Stimulated activated effector memory CD8-positive, alpha-beta T cell treated with anti-CD3 and anti-CD28 coated beads, Interleukin-12 subunit alpha, Interleukin-12 subunit beta, amount 100 ng/mL, for 72 hours (primary cell): Measurements from ENCODE around the gene TMEM106C.

Experiments used
- ATAC-seq: fragments of 150-1000 bp; cut with Tn5 transposase; 2 replicates; pipeline ENCODE4 v1.10.0; 2021
- DNase-seq, 2 donors: peaks; one replicate each; pipeline ENCODE4 v3.0.0; 2021 to 2022; ENCODE audit warnings: low spot score in 2 of 2
- H3K27ac Mint-ChIP-seq: one replicate; pipeline ENCODE4 v1.8.0; 2022; ENCODE audit warnings: mild to moderate bottlenecking, mixed read lengths
- H3K36me3 Mint-ChIP-seq: one replicate; pipeline ENCODE4 v1.8.0; 2022; ENCODE audit warnings: mild to moderate bottlenecking, mixed read lengths
- H3K4me1 Mint-ChIP-seq: one replicate; pipeline ENCODE4 v1.8.0; 2022; ENCODE audit warnings: mixed read lengths
- H3K4me3 Mint-ChIP-seq: one replicate; pipeline ENCODE4 v1.8.0; 2022; ENCODE audit warnings: mild to moderate bottlenecking, mixed read lengths
- H3K9me3 Mint-ChIP-seq: one replicate; pipeline ENCODE4 v1.8.0; 2022; ENCODE audit warnings: mixed read lengths

The TMEM106C gene

DNA sequence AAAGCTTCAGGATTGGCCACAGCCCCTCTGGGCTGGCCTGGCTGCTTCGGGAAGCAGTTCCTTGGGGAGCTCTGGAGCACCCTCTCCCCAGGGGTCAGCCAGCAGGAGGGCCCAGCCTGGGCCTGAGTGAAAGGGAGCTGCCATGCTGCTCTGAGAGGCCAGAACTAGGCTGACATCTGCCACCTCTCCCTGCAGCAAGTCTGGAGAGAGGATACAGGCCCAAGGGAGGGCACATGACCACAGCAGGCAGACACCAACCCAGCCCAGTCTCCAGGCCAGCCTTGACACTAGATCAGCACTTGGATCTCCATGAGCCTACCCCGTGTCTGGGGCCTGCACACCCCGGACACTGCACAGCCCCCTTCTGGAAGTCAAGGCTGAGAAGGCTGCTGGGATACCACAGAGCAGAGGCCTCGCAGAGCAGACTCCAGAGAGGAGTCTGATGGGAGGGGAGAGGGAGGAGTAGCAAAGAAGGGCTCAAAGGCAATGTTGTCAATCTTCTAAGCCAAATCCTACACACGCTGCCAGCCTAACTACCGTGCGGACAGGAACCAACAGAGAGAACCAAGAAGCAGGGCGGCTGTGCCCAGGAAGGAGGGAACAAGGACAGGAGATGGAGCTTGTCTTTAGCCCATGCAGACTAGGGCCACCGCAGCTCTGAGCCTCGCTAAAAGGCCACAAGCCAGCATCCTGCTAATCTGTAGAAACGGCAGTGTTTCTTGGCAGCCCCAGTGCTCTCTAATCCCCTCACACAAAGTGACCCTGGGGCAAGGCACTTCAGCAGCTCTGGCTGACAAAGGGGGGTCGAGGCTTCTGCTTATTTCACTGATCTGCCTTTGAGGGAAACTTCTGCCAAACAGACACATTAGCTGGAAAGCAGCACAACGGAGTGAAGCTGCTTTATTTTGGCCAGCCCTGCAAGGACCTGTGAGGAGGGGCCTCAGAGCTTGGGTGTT, 28.0 kb downstream of the TMEM106C start:
- H3K4me3 Mint-ChIP-seq = no peak overlapping the region

DNA sequence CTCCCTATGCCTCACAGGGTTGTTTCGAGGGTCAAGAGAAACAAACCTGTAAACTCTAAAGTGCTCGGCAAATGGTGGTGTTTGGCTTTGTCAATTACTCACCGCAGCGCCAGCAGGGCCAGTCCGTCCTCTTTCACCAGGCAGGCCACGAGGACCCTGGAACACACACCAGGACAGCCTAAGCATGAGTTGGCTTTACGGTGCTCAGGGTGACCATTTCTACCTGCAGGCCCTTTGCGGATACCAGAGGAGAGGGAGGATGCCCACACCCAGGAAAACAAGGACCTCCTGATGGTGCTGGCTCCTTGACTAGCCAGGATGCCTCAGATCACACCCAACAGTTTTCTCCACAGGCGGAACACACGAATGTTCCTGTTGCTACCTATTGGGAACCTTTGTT, 29.4 kb downstream of the TMEM106C start:
- no peaks in the 10 kb centered on the region for H3K9me3 Mint-ChIP-seq

More for the DNA sequence above, 28.0 kb downstream of the TMEM106C start:
- DNase-seq (no peak), ATAC-seq (no peak)
- no peaks in the 10 kb centered on the region for H3K9me3 Mint-ChIP-seq
- H3K27ac Mint-ChIP-seq = no peak overlapping the region
- H3K36me3 Mint-ChIP-seq = no peaks in the 10 kb centered on the region
- peaks cover 27% of the 10 kb centered on the region for H3K4me1 Mint-ChIP-seq

DNA sequence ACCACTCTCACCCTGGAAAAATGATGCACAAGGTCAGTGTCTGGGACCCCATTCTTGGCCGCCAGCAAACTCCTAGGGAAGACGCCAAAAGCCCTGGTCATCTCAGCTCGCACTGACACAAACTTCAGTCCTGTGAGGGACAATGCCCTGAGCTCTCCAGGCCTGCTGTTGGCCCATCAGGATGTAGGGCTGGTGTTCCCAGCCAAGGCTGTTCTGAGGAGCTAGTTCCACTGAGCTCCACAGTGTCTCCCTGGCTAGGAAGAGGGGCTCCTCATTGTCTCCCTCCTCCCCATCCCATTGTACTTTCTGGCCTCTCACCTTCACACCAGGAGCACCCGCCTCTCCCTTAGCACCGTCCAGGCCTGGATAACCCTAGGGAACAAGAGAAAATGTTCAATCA, 30.1 kb downstream of the TMEM106C start:
- DNase-seq (no peak), ATAC-seq (no peak)
- H3K9me3 Mint-ChIP-seq = no peaks in the 10 kb centered on the region
- H3K27ac Mint-ChIP-seq = no peak overlapping the region
- no peak overlapping the region for H3K4me3 Mint-ChIP-seq
- H3K4me1 Mint-ChIP-seq = peaks cover 23% of the 10 kb centered on the region
- H3K36me3 Mint-ChIP-seq = no peaks in the 10 kb centered on the region

More for the DNA sequence above, 29.4 kb downstream of the TMEM106C start:
- DNase-seq = no peak
- H3K4me3 Mint-ChIP-seq = no peak overlapping the region
- no peak overlapping the region for H3K27ac Mint-ChIP-seq
- H3K36me3 Mint-ChIP-seq = no peaks in the 10 kb centered on the region
- ATAC-seq = no peak
- peaks cover 27% of the 10 kb centered on the region for H3K4me1 Mint-ChIP-seq

DNA sequence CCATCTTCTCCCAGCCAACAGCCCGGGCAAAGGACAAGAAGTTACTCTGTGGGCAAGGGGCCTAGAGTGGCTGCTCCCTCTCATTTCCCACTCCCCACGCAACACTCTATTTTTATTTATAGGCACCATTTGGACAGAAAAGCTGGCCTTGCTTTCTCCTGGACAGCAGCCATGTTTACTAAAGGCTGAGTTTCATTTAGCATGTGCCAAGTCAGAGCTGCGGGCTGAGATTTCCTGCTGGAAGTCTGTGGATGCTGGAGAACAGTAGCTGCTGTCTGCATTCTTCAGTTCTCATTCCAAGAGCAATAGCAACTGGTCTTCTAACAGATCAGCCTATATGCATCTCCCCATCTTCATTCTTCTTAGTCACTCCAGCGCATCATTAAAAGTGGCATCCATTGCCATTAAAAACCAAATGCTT, 32.6 kb downstream of the TMEM106C start:
- ATAC-seq (no peak), DNase-seq (no peak)
- Mint-ChIP-seq H3K4me3 (no peak overlapping the region), H3K36me3 (no peaks in the 10 kb centered on the region), H3K27ac (no peak overlapping the region), H3K9me3 (no peaks in the 10 kb centered on the region), H3K4me1 (peaks cover 3% of the 10 kb centered on the region)

DNA sequence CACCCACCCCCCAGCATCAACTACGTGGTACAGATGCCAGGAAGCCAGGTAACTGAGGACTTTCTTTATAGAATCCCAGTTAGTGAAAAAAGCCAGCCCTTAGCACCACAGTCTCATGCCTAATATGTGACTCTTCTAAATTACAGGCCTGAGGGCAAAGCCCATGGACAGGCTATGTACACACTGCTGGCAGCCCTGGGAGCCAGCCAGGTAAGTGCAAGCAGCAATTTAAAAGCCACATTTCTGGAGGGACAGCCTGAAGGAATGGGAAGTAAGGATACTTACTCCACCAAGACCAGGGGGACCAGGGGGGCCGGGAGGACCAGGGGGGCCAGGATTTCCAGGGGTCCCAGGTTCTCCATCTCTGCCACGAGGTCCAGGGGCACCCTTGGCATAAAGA, 33.9 kb downstream of the TMEM106C start:
- no peak for DNase-seq
- no peak overlapping the region for H3K27ac Mint-ChIP-seq
- ATAC-seq = no peak
- no peaks in the 10 kb centered on the region for H3K9me3 Mint-ChIP-seq
- peaks cover 16% of the 10 kb centered on the region for H3K4me1 Mint-ChIP-seq
- H3K4me3 Mint-ChIP-seq = no peak overlapping the region
- H3K36me3 Mint-ChIP-seq = no peaks in the 10 kb centered on the region

DNA sequence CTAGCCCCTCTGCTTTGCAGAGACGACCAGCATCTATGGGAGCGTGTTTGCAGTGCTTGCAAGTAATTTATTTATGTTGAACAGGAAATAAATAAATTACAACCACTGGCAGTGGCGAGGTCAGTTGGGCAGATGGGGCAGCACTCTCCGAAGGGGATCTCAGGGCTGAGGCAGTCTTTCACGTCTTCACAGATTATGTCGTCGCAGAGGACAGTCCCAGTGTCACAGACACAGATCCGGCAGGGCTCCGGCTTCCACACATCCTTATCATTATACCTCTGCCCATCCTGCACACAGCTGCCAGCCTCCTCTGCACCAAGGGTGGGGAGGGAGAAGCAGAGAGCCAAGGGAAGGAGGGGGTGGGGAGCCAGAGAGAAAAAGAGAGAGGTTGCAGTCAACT, 36.4 kb downstream of the TMEM106C start:
- DNase-seq = no peak
- Mint-ChIP-seq H3K27ac (no peak overlapping the region), H3K36me3 (no peaks in the 10 kb centered on the region), H3K4me1 (peaks cover 33% of the 10 kb centered on the region), H3K4me3 (no peak overlapping the region), H3K9me3 (no peaks in the 10 kb centered on the region)
- no peak for ATAC-seq

DNA sequence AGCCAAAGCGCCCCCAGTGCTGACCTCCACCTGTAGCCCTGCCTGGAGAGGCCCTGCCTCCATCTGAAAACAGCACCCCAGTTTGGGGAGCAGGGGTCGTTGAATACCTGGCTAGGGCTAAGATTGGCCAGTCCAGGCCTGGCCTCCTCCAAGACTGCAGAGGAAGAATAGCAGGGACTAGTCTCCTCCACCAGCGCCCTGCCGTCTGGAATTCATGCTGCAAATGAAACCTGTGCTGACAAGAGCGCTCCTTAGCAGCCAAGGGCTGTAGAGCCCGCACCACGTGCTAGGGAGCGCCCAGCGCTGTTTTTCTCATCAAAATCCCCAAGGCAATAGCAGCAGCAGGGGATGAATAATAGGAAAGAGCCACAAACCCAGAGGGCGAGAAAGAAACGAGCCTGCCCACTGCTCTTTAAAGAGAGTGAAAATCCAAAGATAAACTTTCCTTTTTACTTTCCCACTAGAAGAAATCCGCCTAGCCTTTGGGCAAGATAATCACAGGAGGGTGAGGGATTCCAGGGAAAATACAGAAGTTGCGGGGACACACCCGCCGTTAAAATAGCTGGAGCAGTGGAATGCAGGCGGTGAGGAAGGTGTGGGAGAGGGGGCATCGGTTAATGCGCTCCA, 37.6 kb downstream of the TMEM106C start:
- peak; percentile 6 for ATAC-seq
- Mint-ChIP-seq H3K4me3 (peak overlapping the region; percentile 85), H3K9me3 (no peaks in the 10 kb centered on the region)

DNA sequence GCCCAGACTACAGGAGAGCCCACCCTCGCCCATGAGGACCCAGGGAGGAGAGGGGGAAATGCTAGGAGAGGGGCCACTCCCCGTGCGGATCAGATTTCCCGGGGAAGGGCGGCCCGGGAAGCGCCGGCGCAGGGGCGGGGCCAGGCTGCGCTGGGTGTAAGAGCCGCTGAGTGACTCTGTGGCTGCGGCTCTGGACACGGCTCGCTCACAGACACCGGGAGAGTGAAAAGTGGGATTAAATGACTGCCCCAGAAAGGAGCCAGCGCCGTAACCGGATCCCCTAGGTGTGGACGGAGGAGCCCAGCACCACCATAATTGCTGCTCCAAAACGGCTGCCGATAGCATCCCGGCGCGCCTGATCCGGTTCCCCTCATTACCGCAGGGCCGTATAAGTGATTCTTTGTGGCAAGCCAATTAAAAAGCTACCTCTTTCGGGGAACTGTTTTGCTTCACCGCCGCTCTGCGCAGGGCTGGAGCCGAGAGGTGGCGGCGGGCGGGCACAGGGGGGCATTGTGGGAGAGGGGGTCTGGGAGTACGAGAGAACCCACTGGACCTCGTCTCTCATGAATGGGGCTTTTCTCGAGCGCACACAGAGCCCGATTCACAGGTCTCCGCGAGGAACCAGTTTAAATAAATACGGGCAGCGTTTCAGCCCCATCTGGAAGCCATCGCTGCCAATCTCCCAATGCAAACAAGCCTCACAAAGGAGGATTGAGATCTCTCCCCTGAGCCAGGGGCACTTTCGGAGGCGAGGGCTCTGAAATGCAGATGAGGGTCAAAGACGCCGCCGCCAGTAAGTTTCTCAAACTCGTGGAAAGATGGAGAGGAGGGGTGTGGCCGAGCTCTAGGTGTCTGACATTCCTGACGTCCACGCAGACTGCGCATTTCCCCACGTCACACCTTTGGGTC, 38.4 kb downstream of the TMEM106C start:
- Mint-ChIP-seq H3K9me3 (no peaks in the 10 kb centered on the region), H3K4me3 (peak overlapping the region; percentile 85), H3K27ac (no peak overlapping the region), H3K36me3 (no peaks in the 10 kb centered on the region), H3K4me1 (peaks cover 33% of the 10 kb centered on the region)
- peak; percentile 15 for ATAC-seq
- no peak for DNase-seq

More for the DNA sequence above, 37.6 kb downstream of the TMEM106C start:
- Mint-ChIP-seq H3K36me3 (no peaks in the 10 kb centered on the region), H3K27ac (no peak overlapping the region), H3K4me1 (peaks cover 33% of the 10 kb centered on the region)
- no peak for DNase-seq

DNA sequence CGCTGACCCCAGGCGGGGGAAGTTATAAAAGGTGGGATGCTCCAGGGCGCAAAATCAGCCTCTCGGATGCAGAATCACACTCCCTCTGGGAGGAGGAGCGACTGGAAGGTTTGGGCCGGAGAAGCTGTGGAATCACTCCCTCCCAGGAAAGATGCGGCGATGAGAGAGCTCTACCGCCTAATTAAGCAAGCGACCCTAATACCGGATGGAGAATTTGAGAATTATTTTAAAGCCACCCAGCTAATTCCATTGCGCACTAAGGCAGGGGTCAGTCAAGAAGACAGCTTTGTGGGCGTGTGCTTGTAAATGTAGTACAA, 39.0 kb downstream of the TMEM106C start:
- Mint-ChIP-seq H3K9me3 (no peaks in the 10 kb centered on the region), H3K27ac (no peak overlapping the region), H3K4me3 (peak overlapping the region; percentile 85), H3K36me3 (no peaks in the 10 kb centered on the region), H3K4me1 (peaks cover 33% of the 10 kb centered on the region)
- no peak for DNase-seq
- ATAC-seq = no peak

DNA sequence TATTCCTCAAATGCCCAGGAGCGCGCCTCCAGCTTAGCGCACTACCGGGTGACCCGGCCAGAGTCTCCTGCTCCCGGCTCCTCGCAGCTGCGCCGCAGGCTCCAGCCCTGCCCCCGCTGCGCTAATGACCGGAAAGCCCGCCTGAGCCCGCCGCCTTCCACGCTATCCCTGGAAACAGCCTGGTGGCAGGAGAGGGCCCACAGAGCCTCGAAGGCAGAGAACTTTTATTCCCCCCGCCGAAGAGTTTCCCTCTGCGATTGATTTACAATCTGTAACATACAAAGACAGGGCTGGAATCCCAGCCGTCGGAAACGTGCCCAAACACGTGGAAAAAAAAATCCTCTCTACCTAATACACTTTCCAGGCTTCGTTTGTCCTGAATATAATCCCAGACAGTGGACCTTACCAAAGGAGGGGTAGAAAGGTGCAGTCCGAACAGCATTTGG, 39.4 kb downstream of the TMEM106C start:
- no peaks in the 10 kb centered on the region for H3K36me3 Mint-ChIP-seq
- H3K9me3 Mint-ChIP-seq = no peaks in the 10 kb centered on the region
- peak overlapping the region; percentile 85 for H3K4me3 Mint-ChIP-seq
- H3K4me1 Mint-ChIP-seq = peaks cover 33% of the 10 kb centered on the region
- no peak overlapping the region for H3K27ac Mint-ChIP-seq
- ATAC-seq (no peak), DNase-seq (no peak)

DNA sequence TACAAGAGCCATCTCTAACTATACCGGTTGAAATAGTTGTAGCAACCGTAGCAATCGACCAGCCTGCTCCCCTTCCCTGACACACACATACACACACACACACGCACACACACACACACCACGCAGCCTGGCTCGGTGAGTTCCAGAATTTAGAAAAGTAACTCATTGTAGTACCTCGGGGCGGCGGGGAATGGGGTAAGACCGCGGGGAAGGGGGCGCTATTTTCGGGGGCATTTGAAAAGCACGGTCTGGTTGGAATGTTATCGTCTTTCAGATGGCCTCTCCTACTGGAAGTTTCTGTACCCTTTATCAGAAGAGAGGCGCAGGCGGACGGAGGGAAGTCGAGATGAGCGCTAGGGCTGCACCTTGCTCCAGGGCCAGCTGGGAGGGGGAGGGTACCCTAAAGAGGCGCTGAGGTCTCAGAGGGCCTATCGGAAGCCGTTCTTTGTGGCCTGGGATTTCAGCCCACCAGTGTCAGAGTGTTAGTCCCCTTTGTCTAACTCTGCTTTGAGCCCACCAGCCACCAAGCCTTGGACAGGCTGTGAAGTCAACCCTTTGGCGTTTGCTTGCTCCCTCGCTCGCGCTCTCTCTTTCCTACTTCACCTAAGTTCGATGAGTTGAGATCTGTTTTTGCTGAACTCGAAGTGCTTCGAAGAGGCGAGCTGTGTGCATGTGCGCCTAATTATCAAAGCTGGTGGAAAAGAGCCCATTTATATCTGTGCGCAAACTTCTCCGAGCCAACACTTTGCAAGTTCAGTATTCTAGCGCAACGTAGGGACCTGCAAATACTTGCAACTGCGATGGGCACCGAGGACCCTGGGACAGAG, 40.0 kb downstream of the TMEM106C start:
- H3K4me1 Mint-ChIP-seq = peaks cover 33% of the 10 kb centered on the region
- ATAC-seq (peak; percentile 40), DNase-seq (peak in 1 of 2 donors; percentile 63)
- H3K4me3 Mint-ChIP-seq = peak overlapping the region; percentile 85
- no peak overlapping the region for H3K27ac Mint-ChIP-seq
- H3K36me3 Mint-ChIP-seq = no peaks in the 10 kb centered on the region
- no peaks in the 10 kb centered on the region for H3K9me3 Mint-ChIP-seq

DNA sequence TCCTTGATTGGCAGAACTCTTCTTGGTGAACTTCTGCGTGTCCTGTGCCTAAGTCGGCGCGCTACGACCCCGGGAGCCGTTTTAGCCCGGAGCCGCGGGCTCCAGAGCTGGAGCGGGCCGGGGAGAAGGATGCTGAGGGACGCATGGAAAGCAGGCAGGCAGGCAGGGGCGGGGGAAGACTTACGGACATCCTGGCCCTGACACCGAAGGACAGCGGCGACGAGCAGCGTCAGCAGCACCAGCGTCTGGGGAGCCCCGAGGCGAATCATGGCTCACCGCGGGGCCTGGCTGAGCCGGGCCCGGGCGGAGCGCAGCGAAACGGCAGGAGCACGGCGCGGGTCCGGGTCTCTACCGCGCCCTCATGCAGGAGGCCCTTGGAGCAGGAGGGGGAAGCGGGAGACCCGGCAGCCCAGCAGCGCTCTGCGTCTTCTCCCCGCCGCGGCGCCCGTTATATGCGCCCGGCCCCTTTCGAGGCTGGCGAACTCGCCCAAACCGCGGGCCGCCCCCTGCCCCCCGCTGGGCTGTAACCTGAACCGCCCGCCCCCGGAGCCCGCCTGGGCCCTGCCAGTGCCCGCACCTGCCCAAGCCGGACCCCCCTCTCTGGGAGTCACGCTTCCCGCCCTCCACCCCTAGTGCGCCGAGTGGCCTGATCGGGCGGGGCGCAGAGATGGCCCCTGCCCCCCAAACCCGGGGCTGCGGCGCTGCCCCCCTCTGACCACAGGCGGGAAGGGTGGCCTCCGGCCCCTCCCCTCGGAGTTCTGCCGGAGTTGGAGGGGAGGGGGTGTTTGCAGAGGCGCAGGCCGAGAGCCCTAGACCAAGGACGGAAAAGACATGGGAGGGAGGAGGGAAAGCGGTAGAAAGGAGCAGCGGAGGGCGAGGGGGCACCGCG, 40.9 kb downstream of the TMEM106C start, which contains the start of gene COL2A1:
COL2A1 (minus strand) TSS at position 424 of the 889 bp plus-strand sequence; CDS start at position 269, 155 bp downstream.
- H3K4me3 Mint-ChIP-seq = peak within 1 kb of the TSS; percentile 85
- H3K36me3 Mint-ChIP-seq = no peaks in the 10 kb centered on the region
- no peak within 1 kb of the TSS for H3K27ac Mint-ChIP-seq
- peak; percentile 75 for ATAC-seq
- peaks cover 33% of the 10 kb centered on the region for H3K4me1 Mint-ChIP-seq
- peak in 1 of 2 donors; percentile 67 for DNase-seq
- no peaks in the 10 kb centered on the region for H3K9me3 Mint-ChIP-seq

DNA sequence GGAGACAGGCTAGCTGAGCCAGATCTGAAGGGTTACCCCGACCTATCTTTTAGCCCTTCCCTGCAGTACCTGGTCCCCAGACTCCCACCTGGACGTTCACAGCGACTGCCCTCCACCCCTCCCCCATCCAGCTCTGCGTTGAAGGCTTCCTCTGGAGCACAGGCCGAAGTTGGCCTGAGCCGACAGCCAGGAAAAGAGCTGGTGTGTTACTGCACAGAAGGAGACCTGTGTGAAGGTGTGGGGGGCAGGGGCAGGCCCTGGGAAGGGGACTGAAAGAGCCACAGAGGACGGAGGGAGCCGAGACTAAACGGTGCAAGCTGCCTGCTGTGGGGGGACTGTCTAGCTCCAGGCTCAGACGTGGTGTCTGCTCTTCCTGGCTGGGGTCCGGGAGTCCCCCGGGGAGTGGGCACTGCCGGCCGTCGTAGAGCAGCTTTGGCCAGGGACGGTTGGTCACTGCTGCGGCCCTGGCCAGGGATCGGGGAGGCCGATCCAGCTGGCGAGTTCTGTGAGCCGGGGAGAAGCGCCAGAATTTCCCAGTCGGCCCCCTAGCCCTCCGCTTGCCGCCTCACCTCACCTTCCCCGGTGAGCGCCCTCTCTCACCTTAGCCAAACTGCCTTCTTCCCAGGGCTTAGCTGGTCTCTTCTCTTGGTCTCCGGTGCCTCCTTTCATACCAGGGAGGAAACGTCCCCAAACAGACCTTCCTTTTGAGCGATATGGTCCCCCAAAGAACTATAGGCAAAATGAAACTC, 41.8 kb downstream of the TMEM106C start:
- H3K9me3 Mint-ChIP-seq = no peaks in the 10 kb centered on the region
- H3K4me1 Mint-ChIP-seq = peaks cover 33% of the 10 kb centered on the region
- peak overlapping the region; percentile 85 for H3K4me3 Mint-ChIP-seq
- no peaks in the 10 kb centered on the region for H3K36me3 Mint-ChIP-seq
- DNase-seq (no peak), ATAC-seq (no peak)
- H3K27ac Mint-ChIP-seq = no peak overlapping the region
